ENCODE measurements around the gene APCDD1L.
"Not testable (repeated sequence)": the region's sequence is repeated elsewhere in the genome, so short reads cannot be mapped to it uniquely, and the experiment has no call there.

The APCDD1L gene

DNA sequence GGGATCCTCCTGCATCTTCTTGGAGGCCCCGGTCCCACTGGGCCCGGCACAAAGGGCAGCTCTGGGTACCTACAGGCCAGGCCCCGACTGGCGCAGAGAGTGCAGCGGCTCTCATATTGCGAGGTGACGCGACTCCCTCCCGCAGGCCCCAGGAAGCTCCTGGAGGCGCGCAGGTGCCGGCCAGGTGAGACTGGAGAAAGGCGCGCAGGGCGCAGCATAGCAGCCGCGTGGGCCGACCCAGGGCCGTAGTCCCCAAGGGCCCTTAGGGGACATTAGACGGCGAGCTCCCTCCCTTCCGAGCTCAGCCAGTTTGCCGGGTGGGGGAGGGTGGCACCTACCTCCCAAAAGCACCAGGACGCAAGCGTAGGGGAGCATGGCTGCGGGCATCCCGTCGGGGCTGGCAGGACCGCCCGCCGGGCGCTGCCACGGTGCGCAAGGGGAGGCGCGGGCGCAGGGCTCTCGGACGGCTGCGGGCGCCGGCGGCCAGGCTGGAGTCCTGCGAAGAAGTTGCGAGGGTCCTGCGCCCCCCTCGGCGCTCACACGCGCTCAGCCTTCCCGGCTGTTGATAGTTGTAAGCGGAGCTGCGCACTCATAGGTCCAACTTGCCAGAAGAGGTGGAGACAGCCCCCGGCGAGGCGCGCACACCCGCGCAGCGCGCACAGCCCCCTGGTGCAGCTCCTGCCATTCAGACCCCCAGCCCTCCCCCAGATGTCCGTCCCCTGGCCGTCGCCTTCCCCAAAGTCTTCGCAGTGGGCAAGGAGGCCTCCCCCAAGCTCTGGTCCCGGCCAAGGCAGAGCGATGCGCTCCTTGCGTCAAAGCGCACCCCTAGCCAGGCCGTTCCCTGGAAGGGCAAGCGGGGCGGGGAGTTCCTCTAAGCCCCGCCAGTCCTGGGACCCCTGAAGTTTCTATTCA, 622 bp downstream of the APCDD1L start:
- DNase-seq (ENCODE audit: low read depth in 2 of 2) = no peak

- DNase-seq (ENCODE audit: low read depth in 2 of 2) = no peak
These were observed 1.5 kb downstream of the APCDD1L start for GRCh38 chr20:58513580-58514285.

GRCh38 chr20:58512808-58513552, 2.2 kb downstream of the APCDD1L start:
- no peak for DNase-seq (ENCODE audit: low read depth in 2 of 2)

DNA sequence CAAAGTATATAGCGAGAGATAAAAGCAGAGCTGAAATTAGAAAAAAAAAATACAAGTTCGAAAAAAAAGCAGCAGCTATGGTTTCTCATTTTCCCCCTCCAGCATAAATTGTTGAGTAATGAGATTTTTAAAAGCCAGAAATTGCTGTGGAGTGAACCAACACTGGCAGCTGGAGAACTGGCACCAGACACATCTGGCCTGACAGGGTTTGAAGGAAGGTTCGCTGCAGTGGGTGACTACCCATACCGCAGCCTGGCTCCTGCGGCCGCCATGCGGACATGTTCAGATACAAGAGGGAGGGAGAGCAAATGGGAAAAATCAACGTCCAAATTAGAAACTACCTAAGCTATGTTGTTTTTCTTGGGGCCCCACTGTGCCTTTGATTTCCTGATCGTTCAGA, 3.3 kb downstream of the APCDD1L start:
- DNase-seq (ENCODE audit: low read depth in 2 of 2) = no peak

GRCh38 chr20:58511364-58511763, 3.8 kb downstream of the APCDD1L start:
- DNase-seq (ENCODE audit: low read depth in 2 of 2) = no peak

- DNase-seq (ENCODE audit: low read depth in 2 of 2) = no peak
These were observed 4.3 kb downstream of the APCDD1L start for GRCh38 chr20:58510921-58511320.

- DNase-seq (ENCODE audit: low read depth in 2 of 2) = no peak
These were observed 6.3 kb downstream of the APCDD1L start for GRCh38 chr20:58508762-58509395.

- not testable (repeated sequence) for DNase-seq (ENCODE audit: low read depth in 2 of 2)
These were observed 8.2 kb downstream of the APCDD1L start for GRCh38 chr20:58506999-58507398.

DNA sequence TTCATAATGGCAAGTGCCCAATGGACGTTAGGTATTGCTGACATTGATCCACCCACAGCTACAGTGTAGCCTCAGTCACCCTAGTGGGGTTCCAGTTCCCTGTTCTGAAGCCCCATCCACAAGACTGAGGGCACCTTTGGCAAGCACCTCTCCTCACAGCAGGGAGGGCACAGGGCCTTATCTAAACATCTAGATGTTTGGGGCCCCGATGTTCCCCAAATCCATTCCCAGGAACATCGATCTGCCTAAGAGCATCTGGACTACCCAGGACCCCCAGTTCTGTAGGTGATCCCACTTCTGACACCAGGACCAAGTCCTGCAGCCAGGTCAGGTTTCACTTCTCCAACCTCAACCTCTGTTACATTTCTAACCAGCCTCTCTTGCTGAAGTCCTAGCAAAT, 10.6 kb downstream of the APCDD1L start:
- no peak for DNase-seq (ENCODE audit: low read depth in 2 of 2)

- DNase-seq (ENCODE audit: low read depth in 2 of 2) = no peak
These were observed 11.5 kb downstream of the APCDD1L start for GRCh38 chr20:58503668-58504067.

DNA sequence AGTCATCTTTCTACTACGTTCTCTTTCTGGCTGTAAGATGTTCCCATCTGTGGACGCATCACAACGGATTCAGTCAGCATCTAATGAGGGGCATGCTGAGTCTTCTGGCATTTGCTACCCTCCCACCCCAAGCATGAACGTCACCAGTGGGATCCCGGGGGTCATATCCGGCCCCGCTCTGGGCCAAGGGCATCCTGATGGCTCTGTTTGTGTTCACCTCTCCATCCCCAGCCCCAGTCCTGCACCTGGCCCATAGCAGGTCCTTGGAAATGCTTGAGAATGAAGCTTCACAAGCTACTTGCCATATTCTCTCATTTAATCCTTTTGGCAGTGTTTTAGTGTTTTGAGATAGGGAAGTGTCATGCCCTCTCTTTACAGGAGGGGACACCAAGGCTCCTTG, 14.9 kb downstream of the APCDD1L start:
- DNase-seq (ENCODE audit: low read depth in 2 of 2) = no peak

DNA sequence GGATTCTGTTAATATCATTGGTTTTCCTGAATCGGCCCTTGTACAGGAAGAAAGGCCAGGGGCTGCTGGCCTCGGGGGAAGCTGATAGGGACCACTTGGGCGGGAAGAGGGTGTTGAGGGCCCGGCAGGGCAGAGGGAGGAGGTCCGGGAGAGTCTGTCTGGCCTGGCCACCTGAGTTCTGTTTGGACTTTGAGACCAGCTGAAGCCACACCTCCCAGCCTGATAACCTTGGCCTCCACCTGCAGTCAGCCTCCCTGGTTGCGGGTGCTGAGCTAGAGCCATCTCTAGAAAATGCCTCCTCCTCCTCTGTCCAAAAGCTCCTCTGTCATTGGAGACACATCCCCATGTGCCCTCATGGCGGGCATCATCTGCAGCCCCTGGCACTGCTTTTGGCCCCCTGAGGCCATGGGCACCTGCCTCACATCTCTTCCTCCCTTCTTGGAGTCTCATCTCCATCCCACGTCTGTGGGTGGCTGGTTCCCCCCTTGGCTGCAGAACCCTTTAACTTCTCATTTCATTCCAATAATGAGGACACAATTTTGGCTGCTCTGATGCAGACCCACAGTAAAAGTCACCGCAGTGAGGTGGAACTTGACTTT, 16.6 kb downstream of the APCDD1L start:
- DNase-seq (ENCODE audit: low read depth in 2 of 2) = no peak

DNA sequence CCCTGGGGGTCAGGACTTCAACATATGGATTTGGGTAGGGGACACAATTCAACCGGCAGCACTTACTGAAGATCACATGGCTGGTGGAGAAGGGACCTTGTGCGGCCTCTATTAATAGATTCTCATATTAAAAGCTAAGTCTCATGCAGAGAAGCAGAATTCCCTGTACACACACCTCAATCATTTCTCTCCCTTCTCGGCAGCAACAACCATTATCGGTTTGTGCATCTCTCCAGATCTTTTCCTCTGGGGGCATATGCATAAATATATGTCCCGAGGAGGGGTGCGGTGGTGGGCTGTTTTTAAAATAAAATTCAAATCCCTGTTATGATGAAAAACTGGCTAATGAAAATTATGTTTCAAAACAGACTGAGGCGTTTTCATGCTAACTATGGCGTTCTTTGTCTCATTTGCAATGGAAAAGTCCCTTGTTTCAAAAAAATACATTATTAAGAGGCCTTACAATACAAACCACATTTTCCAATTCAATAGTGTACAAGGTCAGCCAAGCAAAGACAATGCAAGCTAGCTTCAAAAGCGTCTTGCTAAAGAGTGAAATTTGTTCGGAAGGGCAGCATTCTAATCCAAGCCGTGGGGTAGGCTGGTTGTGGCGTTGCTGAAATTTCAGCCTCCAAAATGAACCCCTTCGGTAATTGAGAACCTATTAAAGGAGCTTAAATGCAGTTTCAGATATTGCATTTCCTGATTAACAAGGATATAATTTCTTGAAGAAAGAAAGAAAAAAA, 17.3 kb downstream of the APCDD1L start:
- DNase-seq (ENCODE audit: low read depth in 2 of 2) = no peak

- no peak for DNase-seq (ENCODE audit: low read depth in 2 of 2)
These were observed 18.0 kb downstream of the APCDD1L start for GRCh38 chr20:58497076-58497641.

DNA sequence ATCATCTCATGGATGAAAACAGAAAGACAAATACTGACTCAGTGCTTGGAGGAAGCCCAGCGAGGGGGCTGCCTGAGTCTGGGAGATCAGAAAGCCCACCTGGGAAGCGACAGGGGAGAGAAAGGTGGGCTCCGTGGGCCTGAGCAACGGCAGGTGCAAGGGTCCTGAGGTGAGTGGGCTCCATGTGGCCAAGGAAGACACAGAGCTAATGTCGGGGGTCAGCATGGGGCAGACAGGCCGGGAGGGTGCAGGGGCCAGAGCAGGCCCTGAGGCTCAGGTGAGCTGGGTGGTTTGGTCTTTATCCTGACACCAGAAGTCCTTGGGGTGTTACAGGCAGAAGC, 18.8 kb downstream of the APCDD1L start:
- DNase-seq (ENCODE audit: low read depth in 2 of 2) = no peak

DNA sequence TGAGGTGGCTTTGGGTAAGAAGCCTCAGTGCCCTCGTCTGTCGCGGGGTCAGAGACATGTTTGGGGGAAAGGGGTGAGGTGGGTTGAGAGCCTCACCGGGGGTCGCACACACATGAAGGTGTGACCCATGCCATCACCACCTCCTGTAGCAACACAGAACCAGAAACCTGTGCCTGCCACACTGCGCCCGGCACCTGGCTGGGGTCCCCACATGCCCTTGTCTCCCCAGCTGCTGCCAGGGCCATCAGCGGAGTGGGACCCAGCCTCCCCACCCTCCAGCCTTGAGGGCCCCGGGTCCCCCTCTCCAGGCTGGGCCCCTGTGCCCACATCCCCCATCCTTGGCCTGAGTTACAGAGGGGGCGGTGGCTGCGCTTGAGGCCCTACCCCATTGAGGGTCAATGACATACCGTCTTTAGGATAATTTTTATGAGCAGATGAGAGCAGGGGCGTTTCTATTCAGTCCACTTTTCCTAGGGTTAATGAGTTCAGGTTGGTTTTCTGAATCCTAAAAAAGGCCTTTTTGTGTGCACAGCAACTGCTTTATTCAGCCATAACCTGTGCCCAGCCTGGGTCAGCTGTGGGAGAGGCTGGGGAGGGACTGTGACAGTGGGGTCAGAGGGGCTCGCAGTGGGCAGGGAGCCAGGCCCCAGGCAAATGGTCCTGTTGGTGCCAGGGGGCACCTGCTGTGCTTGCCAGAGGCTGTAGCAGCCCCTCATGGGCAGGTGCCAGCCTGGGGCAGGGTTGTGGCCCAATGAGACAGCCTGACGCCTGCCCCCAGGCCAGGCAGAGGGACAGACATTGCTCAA, 19.4 kb downstream of the APCDD1L start:
- DNase-seq (ENCODE audit: low read depth in 2 of 2) = no peak

DNA sequence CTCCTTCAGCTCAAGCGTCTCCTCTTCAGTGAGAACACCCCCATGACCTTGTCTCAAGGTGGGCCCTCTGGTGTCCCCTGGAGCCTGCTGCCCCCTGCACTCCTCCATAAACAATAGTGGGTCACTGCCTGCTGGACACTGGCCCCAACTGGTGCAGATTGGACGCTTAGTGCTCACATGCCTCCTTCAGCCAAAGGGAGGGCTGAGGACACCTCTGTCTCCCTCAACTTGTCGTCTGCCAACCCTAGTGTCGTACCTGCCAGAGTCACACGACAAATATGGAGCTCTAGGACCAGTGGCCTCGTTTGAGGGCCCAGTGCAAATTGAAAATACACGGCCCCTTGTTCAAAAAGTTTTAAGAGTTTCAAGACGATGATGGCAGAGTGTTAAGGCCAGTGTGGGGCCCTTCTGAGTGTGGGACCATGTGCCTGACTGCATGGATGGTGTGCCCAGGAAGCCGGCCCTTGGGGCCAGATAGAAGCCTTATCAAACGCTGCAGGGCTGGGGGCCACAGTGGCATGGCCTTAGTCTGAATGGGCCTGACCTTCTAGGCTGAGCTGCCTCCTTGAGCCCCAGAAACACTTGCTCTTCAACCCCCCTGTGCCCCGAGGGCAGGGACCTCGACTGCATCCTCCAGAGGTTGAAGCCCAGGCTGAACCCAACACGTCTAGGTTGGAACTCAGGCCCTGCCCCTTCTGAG, 20.1 kb downstream of the APCDD1L start:
- no peak for DNase-seq (ENCODE audit: low read depth in 2 of 2)

DNA sequence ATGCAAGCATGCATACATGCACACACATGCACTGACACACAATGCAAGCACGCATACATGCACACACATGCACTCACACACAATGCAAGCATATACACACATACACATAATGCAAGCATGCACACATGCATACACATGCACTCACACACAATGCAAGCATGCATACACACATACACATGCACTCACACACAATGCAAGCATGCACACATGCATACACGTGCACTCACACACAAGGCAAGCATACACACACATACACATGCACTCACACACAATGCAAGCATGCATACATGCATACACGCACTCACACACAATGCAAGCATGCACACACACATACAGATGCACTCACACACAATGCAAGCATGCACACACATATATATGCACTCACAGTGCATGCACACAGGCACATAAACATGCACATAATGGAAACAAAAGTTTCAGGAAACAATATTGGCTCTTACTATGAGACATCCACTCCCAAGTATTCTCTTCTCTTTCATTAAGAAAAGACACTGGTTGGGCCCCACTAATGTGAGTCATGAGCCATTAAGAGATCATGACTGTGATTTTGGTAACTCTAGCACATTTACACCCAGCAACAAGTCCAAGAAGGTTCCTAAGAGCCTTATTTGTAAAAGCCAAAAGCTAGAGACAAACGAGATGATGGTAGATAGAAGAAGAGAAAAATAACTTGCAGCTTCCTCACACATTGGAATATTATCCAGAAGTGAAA, 22.2 kb downstream of the APCDD1L start:
- DNase-seq (ENCODE audit: low read depth in 2 of 2) = no peak

Measured in stimulated activated CD8-positive, alpha-beta memory T cell treated with anti-CD3 and anti-CD28 coated beads, Interleukin-15, amount 100 ng/mL, for 4 hours (primary cell).